ENCODE results near the gene EMP2. TPM values are rescaled to one million over a fixed set of nuclear protein-coding genes. Genes with fewer than 3 reads are reported as not detected.
A peak's percentile ranks its signal among the peaks of the same experiment; 100 is the strongest.

The EMP2 gene
- total and polyA plus RNA-seq, 8 donors, result 10.7 to 60.9 (median 38.8) TPM

- WGBS, 5 donors, result 29 to 43% (median 35%) methylated on average over 2 of the region's 2 CpGs
- intact Hi-C loops (cut with DNase I; ENCODE audit: low total_unique reads), result no loop called here
These were observed 76.0 kb downstream of the EMP2 start for GRCh38 chr16:10504404-10504885.

GRCh38 chr16:10502776-10503175 is 77.6 kb downstream of the EMP2 start:
- H3K36me3 ChIP-seq, result peaks cover 0 to 17% (median under 1%) of the 10 kb centered on the region in 4 donors
- no peak overlapping the region for H3K4me3 ChIP-seq
- H3K27ac ChIP-seq, result no peak overlapping the region
- DNase-seq, result no peak
- TF ChIP-seq POLR2A (IDR thresholded peaks at IDR 0.05) (no peak), EP300 (IDR thresholded peaks at IDR 0.05) (no peak), POLR2AphosphoS5 (IDR thresholded peaks at IDR 0.05) (no peak), CTCF (IDR thresholded peaks at IDR 0.05) (no peak)
- no peaks in the 10 kb centered on the region for H3K9me3 ChIP-seq
- no peaks in the 10 kb centered on the region for H3K27me3 ChIP-seq
- 91 to 96% (median 93%) methylated on average over 6 of the region's 6 CpGs for WGBS, 5 donors
- intact Hi-C loops (cut with DNase I; ENCODE audit: low total_unique reads), result no loop called here
- H3K4me1 ChIP-seq, result no peaks in the 10 kb centered on the region

More at GRCh38 chr16:10504404-10504885, 76.0 kb downstream of the EMP2 start:
- no peak overlapping the region for H3K27ac ChIP-seq
- peaks cover 0 to 22% (median 3%) of the 10 kb centered on the region in 4 donors for H3K36me3 ChIP-seq
- no peak overlapping the region for H3K4me3 ChIP-seq
- DNase-seq, result peak in 1 of 2 donors; percentile 58
- peaks cover 0 to 2% (median 0%) of the 10 kb centered on the region in 4 donors for H3K4me1 ChIP-seq
- H3K27me3 ChIP-seq, result no peaks in the 10 kb centered on the region
- no peaks in the 10 kb centered on the region for H3K9me3 ChIP-seq
- TF ChIP-seq POLR2AphosphoS5 (IDR thresholded peaks at IDR 0.05), result no peak
- TF ChIP-seq EP300 (IDR thresholded peaks at IDR 0.05), result no peak
- TF ChIP-seq CTCF (IDR thresholded peaks at IDR 0.05), result no peak
- TF ChIP-seq POLR2A (IDR thresholded peaks at IDR 0.05), result no peak

- H3K4me3 ChIP-seq, result no peak overlapping the region
- peak in 1 of 2 donors; percentile 17 for DNase-seq
- TF ChIP-seq POLR2AphosphoS5 (IDR thresholded peaks at IDR 0.05) (no peak), CTCF (IDR thresholded peaks at IDR 0.05) (no peak), POLR2A (IDR thresholded peaks at IDR 0.05) (no peak), EP300 (IDR thresholded peaks at IDR 0.05) (no peak)
- 66 to 100% (median 95%) methylated on average over 2 of the region's 2 CpGs for WGBS, 5 donors
- peaks cover 0 to 16% (median 0%) of the 10 kb centered on the region in 4 donors for H3K36me3 ChIP-seq
- no peaks in the 10 kb centered on the region for H3K9me3 ChIP-seq
- no peak overlapping the region for H3K27ac ChIP-seq
- H3K4me1 ChIP-seq, result no peaks in the 10 kb centered on the region
- intact Hi-C loops (cut with DNase I; ENCODE audit: low total_unique reads), result no loop called here
- no peaks in the 10 kb centered on the region for H3K27me3 ChIP-seq
These were observed 79.3 kb downstream of the EMP2 start for GRCh38 chr16:10501016-10501607.

DNA sequence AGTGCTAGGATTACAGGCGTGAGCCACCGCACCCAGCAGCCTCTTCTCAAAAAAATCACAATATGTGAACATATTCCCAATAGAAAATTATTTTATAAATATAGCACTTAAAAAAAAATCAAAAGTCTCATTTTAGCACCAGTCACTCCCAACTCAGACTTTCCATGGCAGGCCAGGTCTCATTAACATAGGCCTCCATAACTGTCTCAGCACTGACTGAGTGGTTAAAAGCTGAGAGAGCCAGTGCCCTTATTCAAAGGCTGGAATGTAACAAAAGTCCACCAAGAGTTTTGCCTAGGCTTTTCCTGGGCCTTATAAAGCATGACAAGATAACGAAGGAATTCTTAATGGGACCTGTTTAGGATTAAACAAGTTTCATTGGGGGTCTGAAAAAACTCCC is 79.8 kb downstream of the EMP2 start:
- Histone ChIP-seq H3K27me3 (no peaks in the 10 kb centered on the region), H3K9me3 (peaks cover 0 to 3% (median under 1%) of the 10 kb centered on the region in 4 donors), H3K4me3 (no peak overlapping the region), H3K27ac (no peak overlapping the region), H3K4me1 (no peaks in the 10 kb centered on the region), H3K36me3 (peaks cover 0 to 18% (median 0%) of the 10 kb centered on the region in 4 donors)
- 92 to 99% (median 97%) methylated on average over 3 of the region's 3 CpGs for WGBS, 5 donors
- intact Hi-C loops (cut with DNase I; ENCODE audit: low total_unique reads), result no loop called here
- TF ChIP-seq EP300 (IDR thresholded peaks at IDR 0.05) (no peak), CTCF (IDR thresholded peaks at IDR 0.05) (no peak), POLR2AphosphoS5 (IDR thresholded peaks at IDR 0.05) (no peak)
- no peak for DNase-seq
